ENCODE measurements around the gene GNA12.

The GNA12 gene

GRCh38 chr7:2830609-2831376, 13.3 kb downstream of the GNA12 start:
- DNase-seq (ENCODE audit: insufficient read length, low spot score) (no peak), FAIRE-seq (no peak)
- no peak for TF ChIP-seq CTCF (IDR thresholded peaks at IDR 0.05; ENCODE audit: insufficient read depth, missing control alignments)

DNA sequence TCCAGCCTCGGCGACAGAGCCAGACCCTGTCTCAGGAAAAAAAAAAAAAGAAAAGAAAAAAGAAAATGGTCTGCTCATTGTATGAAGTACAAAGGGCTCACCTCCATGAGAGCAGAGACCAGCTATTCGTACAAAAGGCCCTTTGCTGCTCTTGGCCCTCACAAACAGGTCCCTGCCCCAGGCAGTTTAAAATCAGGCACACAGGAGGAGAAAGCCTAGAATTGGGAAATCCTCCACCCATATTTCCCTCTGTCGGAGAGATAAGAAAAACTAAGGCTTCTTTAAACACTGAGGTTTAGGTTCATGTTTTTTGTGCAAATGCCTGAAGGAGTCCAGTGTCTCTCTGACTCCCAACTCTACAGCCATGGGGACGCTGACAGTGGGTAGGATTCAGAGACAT, 15.1 kb downstream of the GNA12 start:
- DNase-seq (ENCODE audit: insufficient read length, low spot score) (no peak), FAIRE-seq (no peak)
- no peak for TF ChIP-seq CTCF (IDR thresholded peaks at IDR 0.05; ENCODE audit: insufficient read depth, missing control alignments)

GRCh38 chr7:2826771-2827170, 17.3 kb downstream of the GNA12 start:
- DNase-seq (ENCODE audit: insufficient read length, low spot score) (no peak), FAIRE-seq (no peak)
- TF ChIP-seq CTCF (IDR thresholded peaks at IDR 0.05; ENCODE audit: insufficient read depth, missing control alignments), result no peak

DNA sequence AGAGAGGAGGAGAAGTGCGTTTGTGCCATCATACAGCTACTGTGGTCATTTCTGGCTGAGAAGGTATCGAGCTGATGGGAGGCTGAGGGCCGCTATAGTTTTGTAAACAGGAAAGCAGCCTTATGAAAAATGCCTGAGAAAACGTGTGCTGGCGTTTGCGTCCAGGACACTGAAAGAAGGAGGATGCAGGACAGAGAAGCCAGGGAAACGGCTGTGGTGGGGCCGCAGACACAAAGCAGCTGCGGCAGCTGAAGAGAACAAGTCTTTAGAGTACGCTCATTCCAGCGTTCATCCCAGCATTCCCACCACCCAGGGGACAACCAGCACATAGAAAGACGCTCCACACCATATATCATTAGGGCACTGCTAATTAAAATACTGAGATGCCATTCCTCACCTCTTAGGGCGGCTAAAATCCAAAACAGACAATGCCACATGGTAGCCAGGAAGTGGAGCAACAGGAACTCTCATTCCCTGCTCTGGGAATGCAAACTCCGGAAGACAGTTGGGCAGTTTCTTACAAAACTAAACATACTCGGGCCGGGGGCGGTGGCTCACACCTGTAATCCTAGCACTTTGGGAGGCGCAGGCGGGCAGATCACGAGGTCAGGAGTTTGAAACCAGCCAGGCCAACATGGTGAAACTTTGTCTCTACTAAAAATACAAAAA, 18.4 kb downstream of the GNA12 start:
- no peak for TF ChIP-seq CTCF (IDR thresholded peaks at IDR 0.05; ENCODE audit: insufficient read depth, missing control alignments)
- DNase-seq (ENCODE audit: insufficient read length, low spot score) (no peak), FAIRE-seq (no peak)

DNA sequence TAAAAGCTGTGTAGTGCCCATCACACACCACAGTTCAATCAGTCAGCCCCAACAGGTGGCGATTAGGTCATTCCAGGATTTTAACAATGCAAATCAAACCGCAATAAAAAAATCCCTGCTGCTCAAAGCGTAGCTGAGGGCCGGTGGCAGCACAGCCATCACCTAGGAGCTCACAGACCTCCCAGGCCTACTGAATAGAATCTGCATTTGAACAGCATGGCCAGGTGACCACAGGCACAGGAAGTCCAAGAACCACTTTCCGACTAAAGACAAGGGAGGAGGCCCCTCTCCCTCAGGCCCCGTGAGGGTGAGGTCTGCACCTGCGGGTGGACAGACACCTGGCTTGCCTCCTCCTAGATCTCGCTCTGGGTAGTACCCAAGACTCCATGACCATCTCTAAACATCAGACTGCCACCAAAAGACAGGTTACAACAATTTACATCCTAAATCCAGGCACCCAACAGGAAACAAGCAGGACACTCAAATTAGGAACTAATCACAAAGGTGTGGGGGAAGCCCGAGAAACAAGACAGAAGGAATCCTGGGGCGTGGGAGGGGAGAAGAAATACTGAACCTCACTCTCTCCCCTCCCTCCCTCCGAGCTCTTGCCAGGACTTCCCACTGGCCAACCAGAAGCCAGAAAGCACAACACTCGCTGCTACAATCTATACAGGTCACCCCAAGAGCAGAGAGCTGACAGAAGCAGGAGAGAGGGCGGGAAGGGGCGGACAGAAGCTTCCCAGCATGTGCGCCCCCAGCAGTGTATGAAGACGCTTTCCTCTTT, 19.2 kb downstream of the GNA12 start:
- TF ChIP-seq CTCF (IDR thresholded peaks at IDR 0.05; ENCODE audit: insufficient read depth, missing control alignments), result no peak
- no peak for FAIRE-seq
- DNase-seq (ENCODE audit: insufficient read length, low spot score), result no peak

GRCh38 chr7:2824026-2824677, 20.0 kb downstream of the GNA12 start:
- DNase-seq (ENCODE audit: insufficient read length, low spot score) (no peak), FAIRE-seq (no peak)
- no peak for TF ChIP-seq CTCF (IDR thresholded peaks at IDR 0.05; ENCODE audit: insufficient read depth, missing control alignments)

Measured in D721Med (cell line).